LoVo (cell line): ENCODE data around the gene MRPL38.

Experiments used
- DNase-seq: peaks from one replicate; pipeline ENCODE4 v3.0.0-alpha.2; 2016; ENCODE audit warnings: low spot score

MRPL38 gene

GRCh38 chr17:75904749-75905521, at the start of gene MRPL38:
Gene MRPL38 (minus strand): TSS chr17:75904884. CDS start chr17:75904875, 9 bp downstream.
- DNase-seq, result peak; percentile 97

GRCh38 chr17:75950855-75951554, 46.3 kb upstream of the MRPL38 start:
- no peak for DNase-seq

GRCh38 chr17:75950421-75950820, 45.7 kb upstream of the MRPL38 start:
- DNase-seq, result no peak

GRCh38 chr17:75945211-75945610, 40.5 kb upstream of the MRPL38 start:
- DNase-seq, result no peak

GRCh38 chr17:75943491-75943890, 38.8 kb upstream of the MRPL38 start:
- DNase-seq, result no peak

- no peak for DNase-seq
Measured at GRCh38 chr17:75942473-75942872, 37.8 kb upstream of the MRPL38 start.

- DNase-seq, result no peak
Measured at GRCh38 chr17:75941442-75941819, 36.7 kb upstream of the MRPL38 start.

GRCh38 chr17:75940727-75941441, 36.2 kb upstream of the MRPL38 start, which contains the start of gene FBF1:
Gene FBF1 (minus strand): TSS chr17:75941042. CDS start chr17:75938149, 2,893 bp downstream.
- DNase-seq, result peak; percentile 96

- no peak for DNase-seq
Measured at GRCh38 chr17:75937652-75938051, 33.0 kb upstream of the MRPL38 start.

GRCh38 chr17:75933808-75934207, 29.1 kb upstream of the MRPL38 start:
- no peak for DNase-seq

- no peak for DNase-seq
Measured at GRCh38 chr17:75932852-75933251, 28.2 kb upstream of the MRPL38 start.

- no peak for DNase-seq
Measured at GRCh38 chr17:75931062-75931461, 26.4 kb upstream of the MRPL38 start.

GRCh38 chr17:75927286-75927922, 22.7 kb upstream of the MRPL38 start:
- DNase-seq, result no peak

GRCh38 chr17:75926456-75926855, 21.8 kb upstream of the MRPL38 start:
- DNase-seq, result no peak

- no peak for DNase-seq
Measured at GRCh38 chr17:75925912-75926311, 21.2 kb upstream of the MRPL38 start.

- no peak for DNase-seq
Measured at GRCh38 chr17:75925103-75925502, 20.4 kb upstream of the MRPL38 start.

- no peak for DNase-seq
Measured at GRCh38 chr17:75922963-75923874, 18.5 kb upstream of the MRPL38 start.

- DNase-seq, result no peak
Measured at GRCh38 chr17:75922173-75922961, 17.7 kb upstream of the MRPL38 start.

- no peak for DNase-seq
Measured at GRCh38 chr17:75921596-75921995, 16.9 kb upstream of the MRPL38 start.

GRCh38 chr17:75920045-75920560, 15.4 kb upstream of the MRPL38 start:
- DNase-seq, result no peak
